GM19324 (cell line): Measurements from ENCODE around the gene SYNDIG1.
"Not testable (repeated sequence)": the region's sequence is repeated elsewhere in the genome, so short reads cannot be mapped to it uniquely, and the experiment has no call there.

Source experiments
- ATAC-seq: cut with Tn5 transposase; IDR thresholded peaks from one replicate; pipeline ENCODE4 v1.9.1; 2021; ENCODE audit warnings: mild to moderate bottlenecking, moderate library complexity; ENCODE audit not compliant: unreplicated experiment, low FRiP score

SYNDIG1 gene

GRCh38 chr20:24604966-24605665 is 135.7 kb downstream of the SYNDIG1 start:
- ATAC-seq = no peak

DNA sequence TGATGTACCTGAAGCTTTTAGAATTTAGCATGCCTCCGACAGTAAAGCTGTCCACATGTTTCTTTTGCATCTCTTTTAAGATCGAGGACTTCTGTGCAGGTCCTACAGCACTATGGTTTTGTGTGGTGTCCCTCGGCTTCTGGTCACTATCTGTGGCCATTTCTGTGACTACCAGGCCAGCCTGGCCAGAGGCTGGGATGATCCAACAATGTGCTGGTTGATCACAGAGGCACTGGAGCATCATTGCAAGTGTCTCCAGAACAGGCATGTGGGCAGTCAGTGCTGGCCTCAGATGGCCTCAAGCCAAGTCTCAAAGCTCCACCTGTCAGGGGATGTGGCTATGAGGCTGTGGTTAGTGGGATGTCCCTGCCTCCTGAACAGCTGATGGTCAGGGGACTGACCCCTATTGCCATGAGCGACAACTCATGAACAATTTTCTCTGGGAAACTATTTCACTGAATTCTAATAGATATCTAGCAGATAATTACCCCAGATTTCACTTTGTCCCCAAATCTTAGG is 136.6 kb downstream of the SYNDIG1 start:
- ATAC-seq = no peak

DNA sequence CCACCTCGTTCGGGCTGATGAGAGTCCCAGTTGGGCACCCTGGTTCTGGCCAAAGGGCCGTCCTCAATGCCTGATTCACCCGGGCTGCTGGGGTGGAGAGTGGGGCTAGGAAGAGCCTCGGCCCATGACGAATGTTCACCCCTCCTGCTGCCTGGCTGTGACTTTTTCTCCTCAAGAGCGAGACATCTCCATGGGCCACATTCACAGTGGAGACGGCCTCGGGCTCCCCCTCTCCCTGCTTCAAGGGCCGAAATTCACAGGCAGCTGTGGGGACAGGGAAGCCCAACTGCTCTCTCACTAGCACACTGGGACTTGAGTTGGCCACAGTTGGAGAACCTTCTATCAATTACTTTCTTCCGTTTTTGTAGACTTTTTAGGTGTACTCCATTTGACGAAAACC is 138.0 kb downstream of the SYNDIG1 start:
- ATAC-seq = no peak

DNA sequence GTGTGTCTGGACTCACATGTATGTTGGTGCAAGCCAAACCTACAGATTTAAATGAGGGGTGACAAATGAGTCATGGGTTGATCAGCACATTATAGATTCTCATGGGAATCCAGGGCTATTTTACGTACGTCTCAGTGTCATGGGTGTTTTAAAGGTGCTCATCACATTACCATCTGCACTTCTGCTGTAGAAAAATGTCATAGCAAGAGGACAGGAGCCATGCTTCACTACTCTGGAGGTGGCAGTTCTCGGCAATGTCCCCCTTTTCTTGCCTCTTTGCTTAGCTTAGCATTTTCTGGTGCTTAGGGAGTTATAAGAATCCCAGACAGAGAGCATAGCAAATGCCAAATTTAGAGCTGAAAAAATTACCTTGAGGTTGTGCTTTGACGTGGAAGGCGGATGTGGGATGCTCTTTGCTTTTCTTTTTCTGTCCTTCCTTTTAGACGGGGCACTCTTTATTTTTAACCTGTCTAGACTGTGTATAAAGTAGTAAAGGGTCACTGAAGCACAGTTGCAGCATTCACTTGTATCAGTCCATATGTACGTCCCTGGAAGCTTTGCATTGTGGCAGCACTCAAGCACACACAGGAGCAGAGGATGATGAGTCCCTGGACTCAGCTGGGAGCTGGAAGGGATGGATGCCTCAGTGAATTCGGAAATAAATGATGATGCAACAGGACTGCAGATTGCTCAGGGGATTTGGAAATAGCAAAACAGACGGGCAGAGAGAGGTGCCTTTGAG is 139.7 kb downstream of the SYNDIG1 start:
- ATAC-seq = peak; percentile 62

DNA sequence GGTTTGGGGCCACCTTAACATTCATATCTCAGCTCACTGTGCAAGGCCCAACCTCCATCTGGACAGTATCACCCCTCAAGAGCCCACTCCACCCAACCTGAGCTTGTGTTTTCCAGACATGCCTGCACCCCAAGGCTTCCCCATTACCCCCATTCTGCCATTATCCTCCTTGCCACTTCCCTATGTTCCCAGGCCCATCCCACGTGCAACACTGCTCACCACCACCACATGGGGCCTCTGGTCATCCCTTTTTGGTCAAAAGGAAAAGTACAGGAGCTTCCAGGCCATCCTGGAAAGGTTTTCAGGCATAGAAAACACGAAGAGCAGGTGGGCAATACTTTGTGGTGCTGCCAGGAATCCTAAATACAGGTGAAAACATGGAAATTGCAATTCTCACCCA is 140.3 kb downstream of the SYNDIG1 start:
- ATAC-seq = no peak

GRCh38 chr20:24610341-24611115 is 141.1 kb downstream of the SYNDIG1 start:
- no peak for ATAC-seq

DNA sequence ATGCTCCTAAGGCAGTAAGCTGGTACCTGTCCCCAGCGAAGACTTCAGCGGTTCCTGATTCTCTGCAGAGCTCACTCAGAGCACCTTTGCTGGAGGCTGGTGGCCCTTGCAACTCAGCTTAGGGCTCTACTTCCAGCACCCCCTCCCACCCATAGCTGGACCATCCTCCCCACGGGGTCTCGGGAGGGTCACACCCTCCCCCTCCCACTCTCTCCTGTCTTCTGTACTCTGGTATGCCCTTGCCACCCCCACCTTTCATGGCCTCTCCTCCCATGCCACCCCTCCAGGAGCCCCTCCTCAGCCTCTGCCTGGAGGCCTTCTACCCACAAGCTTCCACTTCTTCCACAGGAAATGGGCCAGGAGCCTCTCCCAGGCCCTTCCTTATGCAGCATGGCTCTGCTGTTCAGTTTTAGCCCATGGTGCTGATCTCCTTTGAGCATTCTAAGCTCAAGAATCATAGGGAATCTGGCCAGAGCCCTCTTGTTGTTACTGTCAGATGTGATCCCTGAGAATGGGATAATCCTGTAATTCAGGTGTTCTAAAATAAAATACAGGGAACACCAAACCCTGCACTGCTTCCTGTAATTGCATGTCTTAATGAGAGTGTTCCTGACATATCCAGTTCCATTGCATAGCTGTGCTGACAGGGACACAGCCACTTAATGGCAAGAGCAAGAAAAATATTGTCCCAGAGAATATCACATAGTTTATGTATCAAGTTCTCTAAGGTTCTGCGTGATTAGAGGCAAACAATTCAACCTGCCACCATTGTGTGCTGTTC is 142.1 kb downstream of the SYNDIG1 start:
- no peak for ATAC-seq

GRCh38 chr20:24612799-24613775 is 143.7 kb downstream of the SYNDIG1 start:
- no peak for ATAC-seq

GRCh38 chr20:24614341-24614740 is 144.9 kb downstream of the SYNDIG1 start:
- no peak for ATAC-seq

DNA sequence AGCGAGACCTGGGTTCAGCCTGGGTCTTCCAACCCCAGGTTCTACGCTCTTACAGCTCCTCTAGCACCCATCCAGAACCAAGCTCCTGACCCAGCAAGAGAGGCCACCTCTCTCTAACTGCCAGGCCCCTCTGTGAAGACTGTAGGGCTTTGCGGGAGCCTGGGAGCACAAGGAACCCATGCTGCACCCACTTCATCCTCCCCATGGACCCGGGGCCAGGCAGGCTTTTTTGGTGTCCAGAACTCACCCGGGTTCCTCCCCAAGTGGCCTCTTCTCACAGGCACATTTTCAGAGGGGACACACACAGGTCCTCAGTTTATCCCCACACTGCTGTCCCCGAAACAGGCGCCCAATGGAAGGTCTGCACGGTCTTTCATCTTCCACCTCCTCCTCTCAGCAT is 145.9 kb downstream of the SYNDIG1 start:
- no peak for ATAC-seq

DNA sequence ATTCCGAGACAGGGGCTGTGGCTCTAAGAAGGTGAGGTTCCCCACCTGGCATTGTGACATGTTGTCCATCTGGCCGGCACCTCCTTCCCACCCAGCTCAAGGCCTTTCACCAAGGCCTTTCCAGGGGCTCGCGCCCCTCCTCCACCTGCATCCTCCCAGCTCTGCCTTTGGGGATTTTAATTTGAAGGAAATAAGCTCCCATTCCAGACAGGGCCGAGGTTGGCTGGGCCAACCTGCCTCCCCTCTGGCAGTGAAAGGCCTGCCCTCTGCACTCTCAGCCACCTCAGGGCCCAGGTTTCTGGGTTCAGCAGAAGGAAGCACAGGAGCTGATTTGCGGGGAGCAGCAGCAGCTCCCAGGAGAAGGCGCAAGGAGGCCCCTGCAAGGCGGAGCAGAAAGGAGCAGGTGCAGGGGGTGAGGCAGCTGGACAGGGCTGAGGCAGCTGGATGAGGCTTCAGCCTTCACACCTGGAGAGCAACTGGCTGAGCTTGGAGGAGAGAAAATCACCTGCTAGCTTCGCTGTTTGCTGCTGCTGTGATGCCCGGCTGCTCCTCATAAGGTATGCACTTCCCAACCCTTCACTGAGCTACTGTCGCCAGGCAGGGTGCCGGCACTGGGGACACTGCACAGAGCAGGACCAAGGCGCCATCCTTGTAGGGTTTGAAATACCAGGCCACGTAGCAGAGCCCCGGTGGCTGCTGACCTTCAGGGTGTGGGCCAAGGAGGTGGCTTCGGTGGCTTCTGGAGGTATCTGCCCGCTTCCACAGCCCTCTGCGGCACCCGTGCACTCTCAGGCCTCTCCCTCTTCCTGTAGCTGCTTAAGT is 147.0 kb downstream of the SYNDIG1 start:
- ATAC-seq = no peak

DNA sequence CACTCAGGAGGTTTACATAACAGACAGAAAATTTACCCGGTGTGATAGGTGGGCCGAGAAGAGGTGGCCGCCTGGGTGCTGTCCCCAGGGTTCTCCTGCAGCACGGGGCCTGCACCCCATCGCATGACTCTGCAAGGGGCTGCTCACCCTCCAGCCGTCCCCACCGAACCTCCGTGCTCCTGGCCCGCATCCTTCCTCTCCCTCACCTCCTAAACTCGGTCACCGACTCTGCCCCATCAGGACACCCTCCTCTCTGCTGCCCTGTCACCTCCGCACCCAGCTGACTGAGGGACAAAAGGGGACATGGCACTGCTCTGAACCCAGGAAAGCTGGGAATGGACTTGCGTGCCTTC is 147.6 kb downstream of the SYNDIG1 start:
- no peak for ATAC-seq

DNA sequence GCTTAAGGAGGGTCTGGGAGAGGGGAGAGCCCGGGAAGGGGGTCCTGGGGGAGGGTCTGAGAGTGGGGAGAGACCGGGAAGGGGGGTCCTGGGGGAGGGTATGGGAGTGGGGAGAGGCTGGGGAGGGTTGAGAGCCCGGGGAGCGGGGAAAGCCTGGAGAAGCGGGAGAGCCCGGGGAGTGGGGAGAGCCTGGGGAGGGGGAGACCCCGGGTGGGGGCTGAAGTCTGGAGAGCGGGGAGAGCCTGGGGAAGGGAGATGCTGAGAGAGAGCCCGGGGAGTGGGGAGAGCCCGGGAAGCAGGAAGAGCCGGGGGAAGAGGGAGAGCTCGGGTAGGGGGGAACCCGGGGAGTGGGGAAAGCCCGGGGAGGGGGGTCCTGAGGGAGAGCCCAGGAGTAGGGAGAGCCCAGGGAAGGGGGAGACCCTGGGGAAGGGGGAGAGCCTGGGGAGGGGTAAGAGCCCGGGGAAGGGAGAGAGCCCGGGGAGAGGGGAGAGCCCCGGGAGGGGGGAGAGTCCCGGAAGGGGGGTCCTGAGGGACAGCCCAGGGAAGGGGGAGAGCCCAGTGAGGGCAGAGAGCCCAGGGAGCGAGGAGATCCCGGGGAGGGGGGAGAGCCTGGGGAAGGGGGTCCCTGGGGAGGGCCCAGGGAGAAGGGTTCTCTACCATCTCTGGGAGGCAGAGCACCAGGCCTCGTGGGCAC is 148.5 kb downstream of the SYNDIG1 start:
- ATAC-seq = no peak

DNA sequence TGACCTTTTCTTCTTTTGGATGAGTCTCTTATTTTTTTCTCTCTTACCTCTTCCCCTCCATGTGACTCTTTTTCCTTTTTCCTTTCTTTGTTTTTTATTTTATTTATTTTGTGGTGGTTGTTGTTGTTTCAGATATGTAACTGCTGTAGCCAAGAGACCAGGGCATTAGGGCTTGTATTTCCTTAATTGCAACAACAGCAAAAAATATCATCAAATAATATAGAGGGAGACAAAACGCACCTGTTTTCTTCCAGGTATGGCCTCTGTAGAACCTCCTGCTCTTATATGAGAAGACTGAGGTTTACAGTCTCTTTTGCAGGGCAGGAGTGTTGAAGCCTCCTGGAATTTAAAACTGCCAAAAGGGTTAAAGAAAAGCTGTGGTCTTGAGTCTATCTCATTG is 149.3 kb downstream of the SYNDIG1 start:
- ATAC-seq = peak; percentile 14

GRCh38 chr20:24619212-24619611 is 149.8 kb downstream of the SYNDIG1 start:
- peak; percentile 65 for ATAC-seq

DNA sequence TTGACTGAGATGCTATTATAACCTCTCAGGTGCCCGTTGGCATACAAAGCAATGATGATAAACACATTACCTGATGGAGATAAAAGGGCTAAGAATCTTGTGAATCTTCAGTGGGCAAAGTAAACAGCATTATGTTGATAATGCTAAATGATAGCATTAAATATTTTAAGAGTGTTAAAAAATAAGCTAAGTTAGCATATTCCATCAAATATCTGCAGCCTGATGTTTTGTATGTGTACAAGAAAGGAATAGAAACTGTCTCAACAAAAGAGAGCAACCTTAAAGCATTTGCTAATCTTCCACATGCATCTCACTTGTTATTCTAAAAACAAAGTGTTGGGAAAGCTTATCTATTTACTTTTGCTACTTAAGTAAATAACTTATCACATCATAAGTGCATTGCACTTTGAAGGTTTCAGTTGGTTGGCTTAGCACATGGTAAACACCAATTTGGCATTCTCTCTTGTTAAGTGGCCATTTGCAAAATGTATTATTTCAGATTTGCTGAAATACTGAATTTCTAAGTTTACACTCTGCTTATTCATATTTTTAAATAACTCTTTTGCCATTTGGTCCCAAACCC is 151.6 kb downstream of the SYNDIG1 start:
- ATAC-seq = no peak

DNA sequence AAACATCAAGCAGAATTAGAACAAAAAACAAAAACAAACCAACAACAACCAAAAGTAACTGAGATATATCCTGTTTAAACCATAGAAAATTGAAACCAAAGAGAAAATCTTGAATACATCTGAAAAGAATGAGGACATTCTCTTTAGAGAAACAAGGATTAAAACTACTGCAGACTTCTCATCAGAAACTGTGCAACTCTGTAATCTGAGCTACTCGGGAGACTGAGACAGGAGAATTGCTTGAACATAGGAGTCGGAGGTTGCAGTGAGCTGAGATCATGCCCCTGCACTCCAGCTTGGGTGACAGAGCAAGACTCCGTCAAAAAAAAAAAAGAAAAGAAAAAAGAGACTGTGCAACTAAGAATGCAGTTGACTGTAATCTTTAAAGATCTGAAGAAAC is 153.4 kb downstream of the SYNDIG1 start:
- ATAC-seq = no peak

DNA sequence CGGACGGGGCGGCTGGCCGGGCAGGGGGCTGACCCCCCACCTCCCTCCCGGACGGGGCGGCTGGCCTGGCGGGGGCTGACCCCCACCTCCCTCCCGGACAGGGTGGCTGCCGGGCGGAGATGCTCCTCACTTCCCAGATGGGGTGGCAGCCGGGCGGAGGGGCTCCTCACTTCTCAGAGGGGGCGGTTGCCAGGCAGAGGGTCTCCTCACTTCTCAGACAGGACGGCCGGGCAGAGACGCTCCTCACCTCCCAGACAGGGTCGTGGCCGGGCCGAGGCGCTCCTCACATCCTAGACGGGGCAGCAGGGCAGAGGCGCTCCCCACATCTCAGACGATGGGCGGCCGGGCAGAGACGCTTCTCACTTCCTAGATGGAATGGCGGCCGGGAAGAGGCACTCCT is 156.7 kb downstream of the SYNDIG1 start:
- ATAC-seq = not testable (repeated sequence)
